PC-9 (cell line): ENCODE data around the gene MAP1A.
"Not testable (repeated sequence)": the region's sequence is repeated elsewhere in the genome, so short reads cannot be mapped to it uniquely, and the experiment has no call there.

Experiments used
- CTCF ChIP-seq: fragments of 200-600 bp; sonication (generic); conservative IDR thresholded peaks from 2 replicates; pipeline ENCODE4 v1.6.1; 2017; ENCODE audit warnings: mixed run types, antibody characterized with exemption, mild to moderate bottlenecking, moderate library complexity
- EZH2 ChIP-seq: fragments of 200-600 bp; sonication (generic); IDR thresholded peaks from 2 replicates; pipeline ENCODE4 v1.8.0; 2017; ENCODE audit warnings: antibody characterized with exemption, low read depth

- TF ChIP-seq CTCF, EZH2: not testable (repeated sequence)
Observed at GRCh38 chr15:43563793-43564192, 46.4 kb downstream of the MAP1A start.
